LNCAP (cell line): ENCODE results near the gene WDR27.

Experiments
- TF ChIP-seq, protein P1 (sequence below): fragments of 450-650 bp; IDR thresholded peaks from 2 replicates; pipeline ENCODE4 v1.5.1; 2017; ENCODE audit warnings: mild to moderate bottlenecking

The WDR27 gene

DNA sequence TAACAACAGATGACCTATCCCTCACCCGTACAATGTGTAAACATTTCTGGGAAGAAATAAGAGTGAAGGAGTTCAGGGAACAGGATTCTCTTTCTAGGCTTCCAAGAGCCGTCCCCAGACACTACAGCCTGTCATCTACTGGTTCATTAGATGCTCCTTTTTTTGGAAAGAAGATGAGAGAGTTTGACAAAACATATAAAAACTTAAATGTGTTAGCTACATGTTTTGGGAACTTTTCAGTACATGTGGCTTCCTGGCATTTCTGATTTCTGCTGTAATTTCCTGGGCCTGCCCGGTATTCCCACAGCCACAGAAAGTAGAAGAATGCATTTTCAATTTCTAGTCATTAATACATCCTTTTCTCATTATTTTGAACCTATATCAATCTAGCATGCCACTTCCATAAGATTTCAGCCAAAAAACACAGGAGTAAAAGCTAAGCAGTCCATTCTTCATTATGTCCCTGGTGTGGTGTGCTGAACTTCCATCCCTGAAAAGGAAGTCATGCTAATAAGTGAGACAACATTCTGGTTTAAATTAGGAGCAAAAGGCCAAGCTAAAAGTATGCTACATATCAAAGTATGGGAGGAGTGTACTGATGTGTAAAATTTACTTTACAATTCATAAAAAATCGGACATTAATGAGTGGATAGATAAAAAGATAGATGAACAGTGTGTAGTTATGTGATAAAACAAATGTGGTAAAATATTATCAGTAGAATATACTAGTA is 198.2 kb downstream of the WDR27 start:
- TF ChIP-seq, protein P1, sequence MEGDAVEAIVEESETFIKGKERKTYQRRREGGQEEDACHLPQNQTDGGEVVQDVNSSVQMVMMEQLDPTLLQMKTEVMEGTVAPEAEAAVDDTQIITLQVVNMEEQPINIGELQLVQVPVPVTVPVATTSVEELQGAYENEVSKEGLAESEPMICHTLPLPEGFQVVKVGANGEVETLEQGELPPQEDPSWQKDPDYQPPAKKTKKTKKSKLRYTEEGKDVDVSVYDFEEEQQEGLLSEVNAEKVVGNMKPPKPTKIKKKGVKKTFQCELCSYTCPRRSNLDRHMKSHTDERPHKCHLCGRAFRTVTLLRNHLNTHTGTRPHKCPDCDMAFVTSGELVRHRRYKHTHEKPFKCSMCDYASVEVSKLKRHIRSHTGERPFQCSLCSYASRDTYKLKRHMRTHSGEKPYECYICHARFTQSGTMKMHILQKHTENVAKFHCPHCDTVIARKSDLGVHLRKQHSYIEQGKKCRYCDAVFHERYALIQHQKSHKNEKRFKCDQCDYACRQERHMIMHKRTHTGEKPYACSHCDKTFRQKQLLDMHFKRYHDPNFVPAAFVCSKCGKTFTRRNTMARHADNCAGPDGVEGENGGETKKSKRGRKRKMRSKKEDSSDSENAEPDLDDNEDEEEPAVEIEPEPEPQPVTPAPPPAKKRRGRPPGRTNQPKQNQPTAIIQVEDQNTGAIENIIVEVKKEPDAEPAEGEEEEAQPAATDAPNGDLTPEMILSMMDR = no peak

DNA sequence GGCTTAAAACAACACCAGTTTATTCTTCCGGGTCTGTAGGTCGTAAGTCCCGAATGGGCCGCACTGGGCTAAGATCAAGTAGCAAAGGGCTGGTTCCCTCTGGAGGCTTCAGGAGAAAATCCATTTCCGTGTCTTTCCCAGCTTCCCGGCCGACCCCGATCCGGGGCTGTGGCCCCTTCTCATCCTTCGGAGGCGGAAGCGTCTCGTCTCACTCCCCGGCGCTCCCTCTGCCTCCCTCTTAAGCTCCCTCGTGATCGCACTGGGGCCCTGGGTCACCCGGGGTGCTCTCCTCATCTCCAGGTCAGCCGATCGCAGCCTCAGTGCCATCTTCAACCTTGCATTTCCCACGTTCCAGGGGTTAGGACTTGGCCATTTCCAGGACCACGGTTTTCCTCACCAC is 199.4 kb downstream of the WDR27 start:
- TF ChIP-seq, protein P1 = no peak

DNA sequence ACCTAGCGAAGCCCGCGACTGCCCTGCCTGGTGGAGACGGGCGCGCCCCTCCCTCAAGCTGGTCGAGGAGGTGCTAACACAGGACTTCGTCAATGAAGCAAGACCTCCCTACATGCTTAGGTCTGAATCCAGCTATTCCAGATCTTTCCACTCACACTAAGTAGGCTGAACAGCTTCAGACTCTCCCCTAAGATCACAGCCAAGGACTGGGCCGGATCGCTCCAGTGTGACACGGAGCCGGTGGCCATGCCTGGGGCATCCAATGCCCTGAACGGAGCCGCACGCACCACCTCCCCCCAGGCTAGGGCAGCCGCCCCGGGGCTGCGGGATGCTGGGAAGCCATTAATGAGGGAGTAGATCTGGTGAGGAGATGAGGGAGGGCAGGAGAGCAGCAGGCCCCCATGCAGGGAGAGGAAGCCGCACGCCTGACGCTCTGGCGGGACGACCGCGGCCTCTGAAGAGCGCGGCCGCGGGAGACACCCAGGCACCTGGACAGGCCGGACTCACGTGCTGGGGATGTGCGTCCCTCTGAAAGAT is 200.0 kb downstream of the WDR27 start:
- TF ChIP-seq, protein P1 = no peak

DNA sequence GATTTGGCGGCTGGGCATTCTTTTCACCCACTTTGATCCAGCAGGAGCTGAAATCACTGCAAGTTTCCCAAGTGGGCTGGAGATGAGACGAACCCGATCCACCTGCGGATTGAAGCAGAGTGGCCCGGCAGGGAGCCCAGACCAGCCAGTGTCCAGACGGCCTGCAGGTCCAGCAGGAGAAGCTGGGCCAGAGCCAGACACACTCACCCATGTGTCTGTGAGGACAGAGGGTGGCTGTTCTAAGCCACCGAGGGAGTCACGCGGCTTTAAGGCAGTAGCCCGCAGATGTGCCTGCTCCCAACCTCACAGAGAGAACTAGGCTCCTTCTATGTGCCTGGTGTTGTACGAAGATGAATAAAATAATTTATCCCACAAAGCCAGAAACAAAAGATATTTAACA is 200.7 kb downstream of the WDR27 start:
- TF ChIP-seq, protein P1 = no peak

DNA sequence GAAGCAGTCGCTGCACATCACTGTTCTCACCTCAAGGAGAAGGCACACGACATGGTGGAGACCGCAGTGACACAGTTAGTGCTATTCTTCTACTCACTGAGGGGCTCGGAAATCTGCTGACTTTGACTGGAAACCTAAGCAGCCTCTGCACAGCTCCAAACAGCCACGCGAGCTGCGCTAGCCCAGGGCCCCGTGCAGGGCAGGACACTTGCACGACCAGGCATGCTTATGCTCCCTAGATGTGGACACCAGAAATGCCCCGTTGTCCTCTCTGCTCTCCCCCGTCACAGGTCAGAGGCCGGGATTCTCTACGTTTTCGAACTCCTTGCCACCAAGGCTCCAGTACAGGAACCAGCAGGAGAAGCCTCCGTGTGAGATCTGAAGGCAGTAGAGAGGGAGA is 201.1 kb downstream of the WDR27 start:
- TF ChIP-seq, protein P1 = no peak

DNA sequence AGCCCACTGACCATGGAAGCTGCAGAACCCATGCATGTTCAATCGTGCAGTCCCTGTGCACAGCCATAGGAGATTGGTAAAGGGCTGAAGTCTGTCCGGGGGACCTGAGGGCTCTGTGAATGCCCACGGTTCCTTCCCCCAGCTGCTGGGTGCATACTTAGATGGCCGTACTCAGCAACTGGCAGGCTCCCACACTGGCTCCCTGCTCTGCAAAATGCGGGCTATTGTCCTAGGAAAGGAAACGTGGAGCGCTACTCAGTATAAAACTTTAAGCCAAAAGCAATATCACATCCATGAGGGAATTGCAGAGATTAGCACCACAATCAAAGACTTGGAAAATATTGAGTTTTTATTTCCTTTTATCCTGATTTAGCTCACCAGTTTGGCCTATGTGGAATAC is 202.0 kb downstream of the WDR27 start:
- TF ChIP-seq, protein P1 = no peak

DNA sequence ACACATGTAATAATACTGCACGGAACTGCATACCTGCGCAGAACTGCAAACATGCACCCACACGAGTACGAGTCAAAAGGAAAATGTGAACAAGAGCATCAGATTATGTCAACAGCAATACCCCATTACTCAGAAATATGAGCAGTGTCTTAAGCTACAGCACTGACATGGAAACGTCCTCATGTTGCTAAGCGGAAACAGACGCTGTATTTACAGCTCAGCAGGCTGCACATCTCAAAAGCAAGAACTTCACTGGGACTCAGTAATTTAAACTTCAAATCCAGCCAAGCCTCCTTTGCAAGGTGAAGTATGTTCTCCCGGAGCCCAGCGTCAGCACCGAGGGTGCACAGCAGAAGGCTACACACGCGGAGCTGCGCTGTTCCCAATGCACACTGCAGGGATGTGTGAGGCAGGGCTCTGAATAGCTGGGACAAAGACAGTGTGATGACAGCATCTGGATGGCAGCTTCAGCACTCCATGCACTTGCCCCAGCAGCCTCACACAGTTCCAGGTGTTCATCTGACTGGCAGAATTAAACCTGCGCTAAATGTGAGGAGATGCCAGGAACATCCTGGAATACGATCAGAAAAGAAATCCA is 202.8 kb downstream of the WDR27 start:
- TF ChIP-seq, protein P1 = no peak
